T-helper 2 cell (primary cell): ENCODE data around the gene UBAC2.

Experiments used
- DNase-seq, 5 experiments: peaks; one replicate each; pipeline versions ENCODE4 v3.0.0 to v3.0.0-alpha.2; 2012 to 2022

Gene UBAC2

GRCh38 chr13:99272481-99272880 lies 71.8 kb downstream of the UBAC2 start:
- no peak for DNase-seq

DNA sequence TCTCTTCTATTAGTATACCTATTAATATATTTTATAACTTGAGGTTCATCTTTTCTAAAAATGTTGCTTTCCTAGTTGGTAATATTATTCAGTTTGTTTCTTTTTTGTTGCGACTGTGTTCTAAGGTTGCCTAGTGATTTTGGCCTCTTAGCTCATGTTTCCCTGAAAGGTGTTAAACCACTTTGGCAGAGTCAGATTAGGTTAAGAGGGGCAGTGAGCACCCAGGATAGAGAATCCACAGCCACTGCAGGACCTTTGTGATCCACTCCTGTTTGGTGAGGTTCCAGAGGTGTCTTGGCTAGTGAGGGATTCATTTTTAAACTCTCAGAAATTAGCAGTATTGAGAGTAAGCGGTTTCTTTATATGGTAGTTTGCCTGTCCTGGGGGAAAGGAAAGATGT lies 72.5 kb downstream of the UBAC2 start:
- DNase-seq, result peak in 2 of 5 experiments; percentile 47 to 68

DNA sequence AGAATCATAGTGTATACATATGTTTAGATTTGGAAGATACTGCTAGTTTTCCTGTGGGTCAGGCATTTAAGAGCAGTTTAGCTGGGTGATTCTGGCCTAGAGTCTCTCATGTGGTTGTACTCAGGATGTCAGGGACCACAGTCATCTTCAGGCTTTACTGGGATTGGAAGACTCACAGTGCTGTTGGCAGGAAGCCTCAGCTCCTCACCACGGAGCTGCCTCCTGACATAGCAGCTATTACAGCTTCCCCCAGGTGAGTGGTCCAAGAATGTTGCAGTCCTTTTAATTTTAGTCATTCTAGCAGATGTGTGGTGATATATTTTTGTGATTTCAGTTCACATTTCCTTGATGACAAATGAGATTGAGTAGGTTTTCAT lies 74.4 kb downstream of the UBAC2 start:
- peak in 3 of 5 experiments; percentile 24 to 87 (median 61) for DNase-seq

DNA sequence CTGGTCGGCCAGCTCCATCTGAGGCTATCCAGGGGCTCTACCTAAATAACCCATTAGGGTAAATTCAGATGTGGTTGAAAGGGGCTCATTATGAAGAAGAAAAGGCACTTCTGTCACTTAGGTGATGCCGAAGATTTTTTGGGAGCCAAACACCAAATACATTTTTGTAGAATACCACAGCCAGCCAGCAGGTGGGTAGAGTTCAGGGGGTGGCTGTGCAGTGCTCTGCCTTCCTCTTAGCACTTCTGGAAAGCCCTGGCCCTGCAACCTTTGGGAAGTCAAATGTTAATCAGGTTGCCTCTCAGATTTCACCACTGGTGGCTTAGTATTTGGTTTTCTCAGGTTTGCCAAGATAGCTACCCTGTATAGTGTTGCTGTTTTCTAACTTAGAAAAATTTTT lies 76.1 kb downstream of the UBAC2 start:
- no peak for DNase-seq

DNA sequence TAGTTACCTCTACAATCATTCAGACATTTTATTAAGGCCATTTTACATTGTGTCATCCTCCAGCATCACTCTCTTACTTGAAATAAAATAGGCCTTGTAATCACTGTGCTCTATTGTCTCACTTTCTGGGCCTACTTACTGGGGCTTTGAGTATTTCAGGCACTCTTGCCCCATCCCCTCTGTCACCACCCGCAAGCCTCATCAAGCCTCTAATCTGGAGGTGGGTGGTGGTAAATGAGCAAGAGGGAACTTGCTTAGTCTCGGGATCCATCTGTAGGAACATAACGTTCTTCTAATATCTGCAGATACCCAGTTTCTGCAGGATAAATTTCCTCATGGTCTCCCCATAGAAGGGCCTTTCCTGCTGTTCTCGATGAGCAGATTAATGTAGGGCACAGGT lies 77.0 kb downstream of the UBAC2 start:
- DNase-seq, result no peak

- peak in 1 of 5 experiments; percentile 90 for DNase-seq
These were observed 77.5 kb downstream of the UBAC2 start for GRCh38 chr13:99278200-99278599.

- no peak for DNase-seq
These were observed 78.2 kb downstream of the UBAC2 start for GRCh38 chr13:99278843-99279242.

GRCh38 chr13:99279637-99280036 lies 79.0 kb downstream of the UBAC2 start:
- DNase-seq, result no peak

- no peak for DNase-seq
These were observed 79.5 kb downstream of the UBAC2 start for GRCh38 chr13:99280166-99280565.

- peak in 3 of 5 experiments; percentile 39 to 78 (median 71) for DNase-seq
These were observed 81.2 kb downstream of the UBAC2 start for GRCh38 chr13:99281811-99282263.

GRCh38 chr13:99282264-99283231 lies 81.9 kb downstream of the UBAC2 start:
- DNase-seq, result peak in 1 of 5 experiments; percentile 45

GRCh38 chr13:99285432-99286182 lies 85.0 kb downstream of the UBAC2 start:
- DNase-seq, result no peak

DNA sequence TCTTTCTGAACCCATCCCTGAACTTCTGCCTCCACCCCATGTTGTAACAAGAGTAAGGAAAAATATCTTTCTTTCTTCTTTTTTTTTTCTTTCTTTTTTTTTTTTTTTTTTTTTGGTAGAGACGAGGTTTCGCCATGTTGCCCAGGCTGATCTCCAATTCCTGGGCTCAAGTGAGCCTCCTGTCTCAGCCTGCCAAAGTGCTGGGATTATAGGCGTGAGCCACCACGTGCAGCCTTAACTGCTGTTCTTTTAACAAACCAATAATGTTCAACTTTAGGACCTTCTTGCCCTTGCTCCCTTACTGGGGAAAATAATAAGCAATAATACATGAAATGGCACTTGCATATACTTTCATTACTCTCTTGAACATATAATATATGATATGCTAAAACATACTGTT lies 86.9 kb downstream of the UBAC2 start:
- no peak for DNase-seq

DNA sequence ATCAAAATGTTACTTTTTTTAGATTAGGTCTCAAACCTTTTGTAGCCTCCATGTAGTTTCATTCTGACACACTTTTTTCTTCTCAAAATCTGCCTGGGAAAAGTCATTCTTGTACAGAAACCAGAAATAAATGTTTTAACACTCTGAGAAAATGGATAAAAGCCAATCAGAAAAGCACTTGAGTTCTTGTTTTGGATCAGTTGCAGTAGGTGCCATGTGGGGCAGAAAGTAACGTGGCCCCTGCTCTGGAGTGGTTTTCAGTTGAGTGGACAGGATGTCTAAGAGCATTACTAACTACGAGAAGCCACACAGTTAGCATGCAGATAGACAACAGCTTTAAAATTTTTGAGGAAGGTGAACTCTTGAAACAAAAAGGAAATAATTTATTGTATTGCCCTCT lies 87.4 kb downstream of the UBAC2 start:
- DNase-seq, result peak in 2 of 5 experiments; percentile 42 to 89

- no peak for DNase-seq
These were observed 88.6 kb downstream of the UBAC2 start for GRCh38 chr13:99289271-99289670.

GRCh38 chr13:99289674-99290337 lies 89.2 kb downstream of the UBAC2 start:
- DNase-seq, result peak in 2 of 5 experiments; percentile 74 to 93

GRCh38 chr13:99290894-99291293 lies 90.2 kb downstream of the UBAC2 start:
- DNase-seq, result peak in 1 of 5 experiments; percentile 81

DNA sequence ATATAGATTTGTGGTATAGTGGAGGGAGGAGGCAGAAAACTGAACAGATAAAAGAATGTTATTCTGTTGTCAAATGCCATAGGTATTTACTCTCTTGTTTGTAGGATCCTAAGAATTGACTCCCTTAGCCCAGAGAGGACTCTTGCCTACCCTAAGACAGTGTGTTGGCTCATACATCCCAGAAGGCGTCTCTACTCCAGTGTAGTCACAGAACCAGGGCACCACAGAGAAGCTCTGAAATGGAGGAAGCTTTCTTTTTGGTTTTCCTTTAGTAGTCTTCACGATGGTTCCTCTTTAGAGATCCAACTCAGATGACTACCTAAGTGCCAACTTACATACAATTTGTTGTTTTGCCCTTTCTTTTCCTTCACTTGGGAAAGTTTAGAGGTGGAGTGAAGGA lies 92.5 kb downstream of the UBAC2 start:
- no peak for DNase-seq

DNA sequence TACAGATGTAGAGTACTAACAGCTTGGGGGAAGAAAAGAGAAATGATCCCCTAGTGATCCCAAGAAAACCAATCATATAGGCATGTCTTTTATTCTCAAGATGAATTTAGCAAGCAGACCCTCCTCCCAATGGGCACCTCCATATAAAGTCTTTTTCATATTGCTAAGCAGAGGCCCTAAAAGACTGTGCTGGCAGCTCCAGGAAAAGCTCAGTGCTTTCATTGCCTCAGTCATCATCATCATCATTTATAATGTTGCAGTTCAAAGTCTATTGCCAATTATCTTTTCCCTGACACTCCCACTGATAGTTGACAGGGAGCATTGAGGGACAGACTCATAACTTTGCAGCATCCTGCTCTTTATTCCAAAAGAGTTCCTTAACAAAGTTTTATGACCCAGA lies 93.5 kb downstream of the UBAC2 start:
- DNase-seq, result no peak

GRCh38 chr13:99294958-99295357 lies 94.3 kb downstream of the UBAC2 start:
- DNase-seq, result no peak

GRCh38 chr13:99295488-99296252 lies 95.0 kb downstream of the UBAC2 start:
- DNase-seq, result no peak

GRCh38 chr13:99296398-99296797 lies 95.7 kb downstream of the UBAC2 start:
- DNase-seq, result peak in 2 of 5 experiments; percentile 55 to 91
